ENCODE data around the gene TMEM18. TPM values are rescaled to one million over a fixed set of nuclear protein-coding genes. Genes with fewer than 3 reads are reported as not detected.

TMEM18 gene
- total RNA-seq, 1 experiment from 2014 or later, result 30.9 TPM

DNA sequence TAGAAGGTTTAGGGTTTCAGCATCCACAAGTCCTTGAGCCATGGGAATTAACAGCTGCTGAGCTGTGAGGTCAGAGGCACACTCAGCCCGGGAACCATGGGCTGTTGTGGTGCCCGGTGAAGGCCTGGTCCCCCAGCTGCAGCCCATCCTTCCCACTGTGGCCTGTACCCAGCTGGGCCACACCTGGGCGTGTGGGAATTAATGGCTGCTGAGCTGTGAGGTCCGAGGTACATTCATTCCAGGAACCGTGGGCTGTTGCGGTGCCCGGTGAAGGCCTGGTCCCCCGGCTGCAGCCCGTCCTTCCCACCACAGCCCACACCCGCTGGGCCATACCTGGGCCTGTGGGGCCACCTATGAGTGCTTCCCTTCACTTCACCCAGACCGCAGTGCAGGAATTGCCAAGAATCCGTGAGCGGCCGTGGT is 25.2 kb downstream of the TMEM18 start:
- DNase-seq (ENCODE audit: low read depth), result no peak

DNA sequence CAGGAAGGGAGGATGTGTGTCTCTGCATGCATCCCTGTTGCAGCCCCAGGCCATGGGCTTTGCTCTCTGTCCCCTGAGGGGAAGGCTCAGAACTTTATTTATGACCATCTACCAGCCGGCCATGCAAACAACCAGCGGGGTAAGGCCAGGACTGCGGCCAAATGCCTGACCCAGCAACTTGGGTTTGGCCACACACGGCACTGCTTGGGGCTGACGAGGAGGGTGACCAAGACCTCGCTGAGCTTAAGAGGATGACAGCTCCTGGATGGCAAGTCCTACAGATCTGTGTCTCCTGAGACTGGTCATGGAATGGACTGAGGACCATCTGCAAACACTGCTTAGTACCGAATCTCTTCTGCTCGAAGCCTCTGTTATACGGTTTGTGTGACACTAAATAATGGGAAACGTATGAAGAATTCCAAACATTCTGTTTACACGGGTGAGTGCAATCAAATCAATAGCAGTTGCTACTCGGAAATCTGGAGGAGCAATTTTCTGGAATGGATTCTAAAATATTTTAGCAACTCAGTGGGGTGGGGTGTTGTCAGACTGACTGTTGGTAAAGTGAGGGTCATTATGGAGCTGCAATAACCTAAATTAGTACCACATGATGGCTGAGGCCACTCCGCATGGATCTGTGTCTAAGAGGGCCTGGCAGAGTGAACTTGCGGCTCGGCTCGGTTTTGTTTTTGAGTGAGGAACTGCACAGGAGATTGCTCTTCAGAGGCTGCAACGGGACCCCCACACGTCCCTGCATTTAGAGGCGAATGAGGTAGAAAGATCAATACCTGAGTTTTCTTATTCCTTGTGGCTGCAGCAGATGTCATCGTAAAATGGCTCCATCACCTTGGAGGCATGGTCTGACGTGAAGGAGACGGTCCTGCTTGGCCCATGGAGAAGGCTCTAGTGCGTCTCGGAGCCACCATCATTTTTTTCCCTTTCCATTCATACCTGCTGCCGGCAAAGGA is 26.6 kb downstream of the TMEM18 start:
- DNase-seq (ENCODE audit: low read depth), result no peak

DNA sequence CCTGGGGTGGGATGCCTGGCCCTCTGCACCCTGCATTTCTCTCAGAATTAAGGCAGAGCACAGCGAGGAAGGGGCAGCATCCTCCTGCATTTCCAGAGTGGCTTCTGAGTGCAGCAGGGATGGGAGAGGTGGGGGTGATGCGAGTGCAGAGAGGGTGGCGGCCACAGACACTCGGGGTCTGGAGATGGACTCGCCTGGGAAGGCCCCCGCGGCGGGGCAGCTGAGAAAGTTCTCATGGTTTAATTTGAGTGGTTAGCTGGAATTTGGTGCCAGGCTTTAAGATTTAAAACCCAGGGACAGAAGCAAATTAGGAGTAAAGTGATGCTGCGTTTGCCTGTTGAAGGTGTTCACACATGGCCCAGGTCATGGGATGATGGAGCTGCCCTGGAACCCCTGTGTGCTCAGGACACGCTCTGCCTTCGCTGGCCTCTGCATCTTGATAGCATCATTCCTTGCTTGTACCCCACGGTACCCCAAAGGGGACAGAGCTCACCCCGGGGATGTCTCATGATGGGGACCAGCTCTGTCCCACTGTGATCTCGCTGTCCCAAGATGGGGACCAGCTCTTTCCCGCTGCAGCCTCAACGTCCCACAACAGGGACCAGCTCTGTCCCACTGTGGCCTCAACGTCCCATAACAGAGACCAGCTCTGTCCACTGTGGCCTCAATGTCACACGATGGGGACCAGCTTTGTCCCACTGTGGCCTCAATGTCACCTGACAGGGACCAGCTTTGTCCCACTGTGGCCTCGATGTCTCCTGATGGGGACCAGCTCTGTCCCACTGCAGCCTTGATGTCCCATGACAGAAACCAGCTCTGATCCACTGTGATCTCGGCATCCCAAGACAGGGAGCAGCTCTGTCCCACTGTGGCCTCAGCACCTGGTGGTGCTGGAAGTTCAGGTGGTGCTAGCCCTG is 27.5 kb downstream of the TMEM18 start:
- DNase-seq (ENCODE audit: low read depth), result no peak

DNA sequence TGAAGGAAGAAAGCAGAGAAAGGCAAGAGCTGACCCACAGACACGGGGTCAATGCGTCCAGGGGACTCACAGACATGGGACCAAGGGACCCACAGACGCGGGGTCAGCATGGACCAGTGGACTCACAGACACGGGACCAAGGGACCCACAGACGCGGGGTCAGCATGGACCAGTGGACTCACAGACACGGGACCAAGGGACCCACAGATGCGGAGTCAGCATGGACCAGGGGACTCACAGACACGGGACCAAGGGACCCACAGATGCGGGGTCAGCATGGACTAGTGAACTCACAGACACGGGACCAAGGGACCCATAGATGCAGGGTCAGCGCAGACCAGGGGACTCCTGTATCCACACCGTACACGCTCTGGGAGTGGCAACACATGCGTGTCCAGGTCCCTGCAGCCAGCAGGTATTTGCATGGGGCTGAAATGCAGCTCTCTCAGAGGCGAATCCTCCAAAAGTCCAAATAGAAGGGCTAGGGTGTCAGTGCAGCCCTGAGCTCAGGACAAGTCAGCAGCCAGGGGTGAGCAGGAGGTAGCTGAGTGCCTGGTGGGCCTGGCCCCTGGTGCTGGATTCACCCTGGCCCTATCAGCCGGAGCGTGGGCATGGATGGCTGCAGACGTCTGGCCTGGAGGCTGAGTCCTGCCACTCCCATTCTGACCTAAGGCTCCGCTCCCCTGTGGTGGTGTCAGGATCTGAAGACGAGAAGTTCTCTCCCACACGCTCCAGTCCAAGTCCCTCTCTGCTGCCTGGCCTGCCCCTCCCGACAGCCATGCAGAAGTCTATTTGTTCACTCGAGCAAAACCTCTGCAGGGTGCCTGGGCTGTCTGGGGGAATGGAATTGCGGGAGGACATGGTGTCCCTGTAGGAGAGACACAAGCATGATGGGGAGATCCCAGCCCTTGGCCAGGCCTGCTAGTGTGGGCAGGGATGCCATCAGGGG is 28.5 kb downstream of the TMEM18 start:
- no peak for DNase-seq (ENCODE audit: low read depth)

DNA sequence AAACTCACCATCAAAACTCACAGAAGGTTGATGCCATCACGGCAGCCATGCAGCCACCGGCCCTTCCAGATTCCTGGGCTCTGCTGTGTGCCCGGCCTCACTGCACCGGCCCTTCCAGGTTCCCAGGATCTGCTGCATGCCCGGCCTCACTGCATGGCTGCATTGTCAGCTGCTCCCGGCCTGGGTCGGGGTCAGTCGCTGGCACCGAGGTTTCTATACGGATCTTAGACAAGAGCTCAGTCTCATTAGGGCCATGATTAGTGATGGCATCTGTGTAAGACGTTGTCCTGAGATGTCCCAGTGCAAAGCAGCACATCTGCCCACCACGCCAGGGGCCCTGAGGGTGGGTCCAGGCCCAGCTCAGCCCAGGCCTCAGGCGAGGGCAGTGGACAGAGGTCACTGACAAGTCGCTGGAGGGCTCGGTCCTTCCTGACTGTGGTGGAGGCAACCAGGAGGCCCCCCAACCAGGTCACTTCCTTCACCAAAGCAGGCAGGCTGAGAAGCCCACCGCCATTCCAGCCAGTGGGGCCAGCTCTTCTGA is 29.4 kb downstream of the TMEM18 start:
- DNase-seq (ENCODE audit: low read depth), result no peak

GRCh38 chr2:647003-647560 is 30.1 kb downstream of the TMEM18 start:
- no peak for DNase-seq (ENCODE audit: low read depth)

DNA sequence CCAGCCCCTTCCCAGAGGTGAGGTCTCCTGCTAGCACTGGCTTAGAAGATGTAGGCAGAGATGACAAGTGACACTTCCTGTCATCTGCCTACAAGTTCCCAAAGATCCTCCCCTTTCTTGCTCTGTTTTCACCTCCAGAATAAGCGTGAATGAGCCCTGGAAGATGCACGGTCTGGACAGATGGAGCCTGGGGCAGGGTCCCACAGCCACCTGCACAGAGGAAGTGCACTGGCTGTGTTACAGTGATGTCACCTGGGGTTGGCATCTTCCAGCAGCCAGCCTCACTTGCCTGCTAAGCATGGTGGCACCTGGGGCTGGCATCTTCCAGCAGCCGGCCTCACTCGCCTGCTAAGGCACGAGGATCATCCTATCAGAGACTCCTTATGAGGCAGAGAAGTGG is 32.3 kb downstream of the TMEM18 start:
- no peak for DNase-seq (ENCODE audit: low read depth)

DNA sequence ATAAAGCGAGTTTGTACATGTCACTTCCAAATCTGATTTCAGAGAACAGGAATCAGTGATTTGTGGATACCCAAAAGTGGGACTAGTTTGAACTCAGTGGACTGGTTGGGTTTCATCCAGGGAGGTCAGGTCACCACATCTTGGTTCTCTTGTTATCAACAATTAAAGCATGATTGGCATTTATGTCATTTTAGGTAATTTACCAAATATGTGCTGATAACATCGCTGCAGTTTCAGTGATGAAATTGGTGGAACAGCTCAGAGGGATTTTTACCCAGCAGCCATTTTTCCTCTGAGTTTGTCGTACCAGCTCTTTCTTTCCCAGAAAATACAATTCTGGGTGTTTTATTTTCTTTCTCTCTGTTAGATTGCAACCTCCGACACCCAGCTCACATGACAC is 33.4 kb downstream of the TMEM18 start:
- no peak for DNase-seq (ENCODE audit: low read depth)

DNA sequence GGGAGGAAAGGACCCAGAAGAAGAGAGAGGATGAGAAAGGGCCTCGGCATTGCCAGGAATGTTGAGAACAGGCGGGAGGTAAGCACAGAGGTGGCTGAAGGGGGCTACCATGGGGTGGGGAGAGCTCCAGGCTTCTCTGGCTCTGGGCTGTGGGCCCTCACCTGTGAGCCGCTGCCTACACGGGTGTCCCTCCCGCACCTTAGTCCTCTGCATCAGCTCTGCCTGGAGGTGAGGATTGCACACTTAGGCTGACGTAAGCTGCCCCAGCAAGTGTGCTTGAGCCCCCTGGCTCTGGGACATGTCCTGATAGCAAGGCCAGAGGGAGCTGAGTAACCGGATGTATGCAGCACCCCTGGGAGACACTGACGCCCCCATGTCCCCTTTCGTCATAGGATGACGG is 33.9 kb downstream of the TMEM18 start:
- no peak for DNase-seq (ENCODE audit: low read depth)

DNA sequence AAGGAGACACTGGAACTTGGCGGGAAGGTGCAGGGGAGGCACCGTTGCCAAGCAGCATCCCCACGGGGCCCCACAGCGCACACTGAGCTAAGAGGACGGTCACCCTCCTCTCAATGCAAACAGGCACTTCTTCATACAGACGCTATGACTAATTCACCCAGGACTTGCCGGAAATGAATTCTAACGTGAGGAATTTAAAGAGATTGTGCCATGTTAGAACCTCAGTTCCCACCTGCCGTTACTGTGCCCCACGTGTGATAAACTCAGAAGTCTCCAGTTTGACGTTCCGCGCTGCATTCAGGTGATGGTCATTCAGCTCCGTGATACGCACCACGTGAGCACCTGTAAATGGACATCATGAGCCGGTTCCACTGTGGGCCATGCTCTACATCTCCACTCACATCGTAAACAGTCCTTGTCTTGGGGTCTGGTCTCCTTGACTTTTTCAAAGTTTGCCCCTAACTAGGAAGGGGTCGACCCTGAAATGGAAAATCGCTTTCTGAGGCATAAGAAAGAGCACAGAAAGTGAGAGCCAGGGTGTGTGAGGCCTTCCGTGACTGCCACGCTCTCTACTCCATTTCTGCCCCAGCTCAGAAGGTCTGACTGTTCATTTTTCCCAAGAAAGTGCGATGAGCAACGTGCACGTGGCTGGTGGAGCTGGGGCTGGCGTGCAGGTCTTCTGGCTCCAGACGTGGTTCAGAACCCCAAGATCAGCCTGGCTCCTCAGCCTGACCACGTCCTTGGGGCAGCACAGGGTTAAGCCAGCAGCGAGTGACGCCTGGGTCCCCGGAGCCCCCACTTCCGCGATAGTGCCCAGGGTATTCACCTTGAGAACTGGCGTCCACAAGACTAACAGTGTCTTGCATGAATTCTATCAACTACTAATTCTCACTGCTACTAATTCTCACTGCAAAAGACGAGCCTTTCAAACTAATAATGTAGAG is 35.1 kb downstream of the TMEM18 start:
- DNase-seq (ENCODE audit: low read depth), result peak; percentile 36

- no peak for DNase-seq (ENCODE audit: low read depth)
Measured at GRCh38 chr2:641164-641871, 35.9 kb downstream of the TMEM18 start.

DNA sequence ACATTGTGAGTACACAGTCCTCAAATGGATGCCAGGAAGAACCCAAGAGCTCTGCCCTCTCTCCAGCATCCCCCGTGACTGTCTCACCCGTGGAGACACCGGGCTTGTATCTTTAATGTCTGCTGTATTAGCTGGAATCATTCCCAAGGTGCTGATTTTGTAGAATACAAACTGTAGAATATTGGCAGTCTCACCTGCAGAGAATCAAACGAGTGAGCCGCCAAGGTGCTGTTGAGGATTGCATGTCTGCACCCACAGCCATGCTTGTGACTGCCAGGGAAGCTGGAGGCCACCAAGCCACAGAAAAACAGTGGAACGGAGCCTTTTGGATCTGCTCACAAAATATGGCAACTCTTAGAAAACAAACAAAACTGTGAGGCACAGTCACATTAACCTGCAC is 37.5 kb downstream of the TMEM18 start:
- no peak for DNase-seq (ENCODE audit: low read depth)

DNA sequence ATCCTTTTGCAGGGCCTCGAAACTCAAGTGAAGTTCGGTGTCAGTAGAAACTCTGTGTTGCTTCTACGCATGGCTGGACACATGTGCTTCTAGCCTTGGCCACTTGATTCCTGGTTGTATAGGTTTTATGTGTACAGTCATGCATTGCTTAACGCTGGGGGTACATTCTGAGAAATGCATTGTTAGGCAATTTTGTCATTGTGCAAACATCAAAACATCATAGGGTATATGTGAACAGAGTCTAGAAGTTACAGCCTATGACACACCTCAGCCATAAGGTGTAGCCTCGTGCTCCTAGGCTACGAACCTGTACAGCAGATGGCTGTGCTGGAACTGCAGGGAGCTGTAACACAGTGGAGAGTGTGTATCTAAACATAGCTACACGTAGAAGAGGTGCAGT is 39.4 kb downstream of the TMEM18 start:
- no peak for DNase-seq (ENCODE audit: low read depth)

DNA sequence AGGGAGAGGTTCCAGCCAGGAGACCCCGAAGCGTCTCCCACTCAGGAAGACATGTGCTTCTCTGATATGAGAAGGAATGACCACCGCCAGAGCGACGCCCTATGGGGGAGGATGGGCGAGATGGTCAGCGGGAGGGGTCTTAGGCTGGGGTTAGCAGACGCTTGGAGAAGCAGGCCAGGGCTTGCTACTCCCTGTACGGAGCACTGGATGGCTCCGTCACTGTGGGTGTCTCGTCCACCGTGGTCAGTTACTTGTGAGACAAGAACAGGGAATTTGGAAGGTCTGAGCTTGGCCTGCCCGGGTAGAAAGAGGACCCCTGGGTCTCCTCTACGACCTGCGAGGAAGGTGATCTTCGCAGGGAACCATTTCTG is 39.8 kb downstream of the TMEM18 start:
- DNase-seq (ENCODE audit: low read depth), result no peak

- peak; percentile 71 for DNase-seq (ENCODE audit: low read depth)
Measured at GRCh38 chr2:636641-637405, 40.4 kb downstream of the TMEM18 start.

- no peak for DNase-seq (ENCODE audit: low read depth)
Measured at GRCh38 chr2:635687-636621, 41.3 kb downstream of the TMEM18 start.
